OCI-LY7 (cell line): ENCODE measurements around the gene TMTC1.

Experiments used
- CTCF ChIP-seq: fragments of 200-600 bp; sonication (generic); conservative IDR thresholded peaks from 2 replicates; pipeline ENCODE4 v1.5.1; 2014; ENCODE audit warnings: mild to moderate bottlenecking, antibody characterized with exemption, low read length, moderate library complexity, mixed read lengths
- EZH2phosphoT487 ChIP-seq: fragments of 200-600 bp; sonication (generic); IDR thresholded peaks from 2 replicates; pipeline ENCODE4 v1.6.1; 2018; ENCODE audit warnings: low read depth, borderline replicate concordance, mild to moderate bottlenecking, mixed run types, antibody characterized with exemption, low read length, moderate library complexity, mixed read lengths

GRCh38 chr12:29517264-29517663 is 266.5 kb downstream of the TMTC1 start:
- no peak for TF ChIP-seq CTCF
- no peak for TF ChIP-seq EZH2phosphoT487
